HG03045 (cell line): ENCODE results near the gene ZNF124.
"Not testable (repeated sequence)": the region's sequence is repeated elsewhere in the genome, so short reads cannot be mapped to it uniquely, and the experiment has no call there.

Experiments
- ATAC-seq: cut with Tn5 transposase; IDR thresholded peaks from one replicate; pipeline ENCODE4 v1.9.1; 2021; ENCODE audit warnings: mild to moderate bottlenecking, moderate library complexity; ENCODE audit not compliant: unreplicated experiment

The ZNF124 gene

GRCh38 chr1:247173431-247173830 lies 1.6 kb upstream of the ZNF124 start:
- ATAC-seq: no peak

- no peak for ATAC-seq
Measured at GRCh38 chr1:247172996-247173395, 1.2 kb upstream of the ZNF124 start.

GRCh38 chr1:247171443-247171842 lies 377 bp downstream of the ZNF124 start:
- peak; percentile 63 for ATAC-seq

GRCh38 chr1:247165674-247166073 lies 6.1 kb downstream of the ZNF124 start:
- ATAC-seq: no peak

GRCh38 chr1:247164694-247165093 lies 7.1 kb downstream of the ZNF124 start:
- no peak for ATAC-seq

- ATAC-seq: no peak
Measured at GRCh38 chr1:247156787-247157232, 15.0 kb downstream of the ZNF124 start.

- no peak for ATAC-seq
Measured at GRCh38 chr1:247147781-247148180, 24.0 kb downstream of the ZNF124 start.

GRCh38 chr1:247147120-247147519 lies 24.7 kb downstream of the ZNF124 start:
- ATAC-seq: not testable (repeated sequence)

GRCh38 chr1:247146671-247147070 lies 25.1 kb downstream of the ZNF124 start:
- ATAC-seq: no peak

- ATAC-seq: no peak
Measured at GRCh38 chr1:247145279-247145678, 26.5 kb downstream of the ZNF124 start.

GRCh38 chr1:247139557-247139956 lies 32.3 kb downstream of the ZNF124 start:
- ATAC-seq: not testable (repeated sequence)

GRCh38 chr1:247131236-247131635 lies 40.6 kb downstream of the ZNF124 start:
- no peak for ATAC-seq

- not testable (repeated sequence) for ATAC-seq
Measured at GRCh38 chr1:247127519-247128282, 44.1 kb downstream of the ZNF124 start.

- peak; percentile 68 for ATAC-seq
Measured at GRCh38 chr1:247126601-247127000, 45.2 kb downstream of the ZNF124 start.

- ATAC-seq: peak; percentile 99
Measured at GRCh38 chr1:247126166-247126565, 45.7 kb downstream of the ZNF124 start.

GRCh38 chr1:247121382-247121781 lies 50.4 kb downstream of the ZNF124 start:
- no peak for ATAC-seq

- not testable (repeated sequence) for ATAC-seq
Measured at GRCh38 chr1:247120408-247120668, 51.5 kb downstream of the ZNF124 start.

GRCh38 chr1:247119600-247120407 lies 52.0 kb downstream of the ZNF124 start:
- ATAC-seq: no peak

- ATAC-seq: no peak
Measured at GRCh38 chr1:247118946-247119446, 52.8 kb downstream of the ZNF124 start.

- ATAC-seq: no peak
Measured at GRCh38 chr1:247115545-247115944, 56.3 kb downstream of the ZNF124 start.

- ATAC-seq: no peak
Measured at GRCh38 chr1:247115141-247115510, 56.7 kb downstream of the ZNF124 start.
